Measurements from ENCODE around the gene ELP1. TPM values are rescaled to one million over a fixed set of nuclear protein-coding genes. Genes with fewer than 3 reads are reported as not detected.
A peak's percentile ranks its signal among the peaks of the same experiment; 100 is the strongest.

The ELP1 gene
- total and polyA plus RNA-seq, 2 of the 4 experiments (the other 2 are of a cell fraction): 20.0 to 43.2 TPM

- H3K18ac ChIP-seq (ENCODE audit: low read depth, low read length): no peak overlapping the region
- H3K23ac ChIP-seq (ENCODE audit: low read depth, low read length): no peak overlapping the region
- H4K8ac ChIP-seq (ENCODE audit: low read depth in 2 of 2, low read length in 2 of 2): no peak overlapping the region
- H3K4me1 ChIP-seq (ENCODE audit: control insufficient read depth, insufficient read depth, low read length): no peaks in the 10 kb centered on the region
- H3K27me3 ChIP-seq (ENCODE audit: control insufficient read depth, insufficient read depth, low read length): peaks cover 2% of the 10 kb centered on the region
- H3K9me1 ChIP-seq (ENCODE audit: insufficient read depth, low read length): no peaks in the 10 kb centered on the region
- H4K91ac ChIP-seq (ENCODE audit: insufficient read depth, low read depth, low read length): no peak overlapping the region
- no peak overlapping the region for H3K4me2 ChIP-seq (ENCODE audit: low read depth, low read length)
- BruUV-seq (replicated peaks): no TSS peak
- H3K79me1 ChIP-seq (ENCODE audit: low read depth in 1 of 2, low read length in 2 of 2): no peaks in the 10 kb centered on the region
- POLR2A ChIA-PET (ENCODE audit: unreplicated experiment): no interaction called here
- CTCF ChIA-PET: interaction anchor here (1.6 kb wide), 1 partner anchor 18 kb away, joined by 4 read pairs; no protein-coding TSS in a partner anchor
- H2BK5ac ChIP-seq (ENCODE audit: low read depth, low read length, poor library complexity, severe bottlenecking): no peak overlapping the region
- H3K56ac ChIP-seq (ENCODE audit: extremely low read depth, insufficient read depth, low read length): no peak overlapping the region
- no peak for ATAC-seq (ENCODE audit: low read depth)
- H3K36me3 ChIP-seq (ENCODE audit: control insufficient read depth, insufficient read depth, low read length): no peaks in the 10 kb centered on the region
- no peak overlapping the region for H2BK15ac ChIP-seq (ENCODE audit: low read depth, low read length)
- no peaks in the 10 kb centered on the region for H3K9me3 ChIP-seq (ENCODE audit: control insufficient read depth, insufficient read depth, low read length)
- dilution Hi-C loops (cut with HindIII; ENCODE audit: low sequenced_read_pairs, unreplicated experiment) (no loop called here), intact Hi-C loops (cut with micrococcal nuclease) (no loop called here), in situ Hi-C loops (cut with MboI; ENCODE audit: low sequenced_read_pairs) (no loop called here)
- no peak overlapping the region for H2BK120ac ChIP-seq (ENCODE audit: low read depth, low read length)
- WGBS, 2 experiments (ENCODE audit: extremely low coverage in 2 of 2, insufficient read length in 1 of 2): 94% methylated on average over 2 of the region's 4 CpGs; no CpG with 5 or more reads in 1 of the 2 experiments
- no peak overlapping the region for H4K5ac ChIP-seq (ENCODE audit: low read depth, low read length)
- H3K4me3 ChIP-seq (ENCODE audit: insufficient read depth, low read depth, low read length): no peak overlapping the region
- H2AK5ac ChIP-seq (ENCODE audit: low read depth, low read length): no peak overlapping the region
- H2BK20ac ChIP-seq (ENCODE audit: low read depth, low read length): no peak overlapping the region
- DNase-seq: peak; percentile 7
- H3K27ac ChIP-seq (ENCODE audit: insufficient read depth, low read length): no peak overlapping the region
- H3K14ac ChIP-seq (replicated peaks; ENCODE audit: low read depth, low read length): no peak overlapping the region
- H3K4ac ChIP-seq (ENCODE audit: low read depth, low read length): no peak overlapping the region
- no peak overlapping the region for H3K9ac ChIP-seq (ENCODE audit: low read depth, low read length)
- no peaks in the 10 kb centered on the region for H4K20me1 ChIP-seq (ENCODE audit: insufficient read depth, low read length)
- no peak overlapping the region for H2AFZ ChIP-seq (replicated peaks; ENCODE audit: low read length, poor library complexity)
- H2AK9ac ChIP-seq (replicated peaks; ENCODE audit: low read depth, low read length, poor library complexity): no peak overlapping the region
- TF ChIP-seq CEBPB (IDR thresholded peaks at IDR 0.05; ENCODE audit: low read depth, low read length): peak; percentile 83
- TF ChIP-seq CTCF (conservative IDR thresholded peaks at IDR 0.05; ENCODE audit: low read depth, low read length): no peak
Measured at GRCh38 chr9:108860354-108860753, 73.6 kb downstream of the ELP1 start.
